CD4-positive, alpha-beta T cell (primary cell): Measurements from ENCODE around the gene DAAM1. TPM values are rescaled to one million over a fixed set of nuclear protein-coding genes. Genes with fewer than 3 reads are reported as not detected.

Experiments used
- ATAC-seq: fragments of 200-7000 bp; cut with Tn5 transposase; one replicate; pipeline ENCODE4 v1.10.0; 2022; ENCODE audit warnings: mild to moderate bottlenecking; ENCODE audit not compliant: poor library complexity
- CTCF ChIA-PET: fragments of 350-600 bp; sonication (Branson Sonifier 250); formaldehyde crosslinking; loops from one replicate; lab custom pipeline; 2021; ENCODE audit warnings: antibody characterized with exemption, inconsistent platforms; lab: Charles Lee
- POLR2A ChIA-PET: fragments of 350-600 bp; sonication (Branson Sonifier 250); formaldehyde crosslinking; loops from one replicate; lab custom pipeline; 2021; ENCODE audit warnings: antibody characterized with exemption, inconsistent platforms; lab: Charles Lee
- DNase-seq, 14 experiments: peaks; one replicate each; pipeline ENCODE4 v3.0.0-alpha.2; 2013 to 2020; ENCODE audit warnings: mixed read lengths in 2 of 14
- H3K27ac ChIP-seq, 2 donors: one replicate each; pipeline versions ENCODE4 v1.5.1 to v1.7.0; 2013; ENCODE audit warnings: low read length in 2 of 2, low read depth in 1 of 2, mild to moderate bottlenecking in 1 of 2
- H3K27me3 ChIP-seq, 2 experiments: 1 replicate in 1 of 2; 2 replicates in 1 of 2; pipeline versions ENCODE4 v1.6.1 to v1.7.0; 2013; ENCODE audit warnings: low read length in 2 of 2, control low read depth in 1 of 2, mild to moderate bottlenecking in 1 of 2, moderate library complexity in 1 of 2; ENCODE audit not compliant: insufficient read depth in 2 of 2, control insufficient read depth in 1 of 2
- H3K36me3 ChIP-seq: one replicate; pipeline ENCODE4 v1.6.1; 2013; ENCODE audit warnings: low read length, control low read depth; ENCODE audit not compliant: insufficient read depth
- H3K4me1 ChIP-seq: one replicate; pipeline ENCODE4 v1.6.1; 2013; ENCODE audit warnings: low read length, control low read depth; ENCODE audit not compliant: insufficient read depth
- H3K4me3 ChIP-seq: one replicate; pipeline ENCODE4 v1.5.1; 2013; ENCODE audit warnings: mild to moderate bottlenecking, low read length, moderate library complexity
- H3K9me3 ChIP-seq, 2 experiments: 1 replicate in 1 of 2; 2 replicates in 1 of 2; pipeline versions ENCODE4 v1.6.1 to v1.7.0; 2013; ENCODE audit warnings: low read length in 2 of 2, mild to moderate bottlenecking in 2 of 2, control low read depth in 1 of 2, moderate library complexity in 1 of 2; ENCODE audit not compliant: control insufficient read depth in 1 of 2, insufficient read depth in 1 of 2
- H3K27ac Mint-ChIP-seq: one replicate; pipeline ENCODE4 v1.8.0; 2020; ENCODE audit warnings: mixed read lengths
- H3K27me3 Mint-ChIP-seq: one replicate; pipeline ENCODE4 v1.8.0; 2021; ENCODE audit warnings: mixed read lengths
- H3K36me3 Mint-ChIP-seq: one replicate; pipeline ENCODE4 v1.8.0; 2021; ENCODE audit warnings: low read depth, mixed read lengths
- H3K4me1 Mint-ChIP-seq: one replicate; pipeline ENCODE4 v1.8.0; 2021; ENCODE audit warnings: low read depth, mixed read lengths
- H3K4me3 Mint-ChIP-seq: one replicate; pipeline ENCODE4 v1.8.0; 2020; ENCODE audit warnings: mild to moderate bottlenecking, mixed read lengths
- H3K9me3 Mint-ChIP-seq: one replicate; pipeline ENCODE4 v1.8.0; 2020; ENCODE audit warnings: mixed read lengths
- intact Hi-C, 2 experiments: fragments of 100-400 bp; cut with DNase I in 1 of 2; cut with micrococcal nuclease in 1 of 2; formaldehyde crosslinking; loops; one replicate each; pipeline versions ENCODE4 v1.15.1 to v1.9.0; 2023 to 2025; cut with DNase I, micrococcal nuclease
- total RNA-seq, 174 experiments: library from RNA in 2 of 174; stranded (reverse) in 2 of 174; gene quantifications; one replicate each; pipeline ENCODE4 v1.2.3 and lab custom pipeline; 2021 to 2026
- TF ChIP-seq, protein P1 (sequence below): fragments of 200-600 bp; IDR thresholded peaks from one replicate; pipeline ENCODE4 v1.8.0; 2022; ENCODE audit warnings: antibody characterized with exemption, mild to moderate bottlenecking

The DAAM1 gene
- total RNA-seq, 2 experiments from 2014 or later: 7.4 to 8.8 TPM

GRCh38 chr14:59254146-59254910, 65.9 kb downstream of the DAAM1 start:
- TF ChIP-seq, protein P1, sequence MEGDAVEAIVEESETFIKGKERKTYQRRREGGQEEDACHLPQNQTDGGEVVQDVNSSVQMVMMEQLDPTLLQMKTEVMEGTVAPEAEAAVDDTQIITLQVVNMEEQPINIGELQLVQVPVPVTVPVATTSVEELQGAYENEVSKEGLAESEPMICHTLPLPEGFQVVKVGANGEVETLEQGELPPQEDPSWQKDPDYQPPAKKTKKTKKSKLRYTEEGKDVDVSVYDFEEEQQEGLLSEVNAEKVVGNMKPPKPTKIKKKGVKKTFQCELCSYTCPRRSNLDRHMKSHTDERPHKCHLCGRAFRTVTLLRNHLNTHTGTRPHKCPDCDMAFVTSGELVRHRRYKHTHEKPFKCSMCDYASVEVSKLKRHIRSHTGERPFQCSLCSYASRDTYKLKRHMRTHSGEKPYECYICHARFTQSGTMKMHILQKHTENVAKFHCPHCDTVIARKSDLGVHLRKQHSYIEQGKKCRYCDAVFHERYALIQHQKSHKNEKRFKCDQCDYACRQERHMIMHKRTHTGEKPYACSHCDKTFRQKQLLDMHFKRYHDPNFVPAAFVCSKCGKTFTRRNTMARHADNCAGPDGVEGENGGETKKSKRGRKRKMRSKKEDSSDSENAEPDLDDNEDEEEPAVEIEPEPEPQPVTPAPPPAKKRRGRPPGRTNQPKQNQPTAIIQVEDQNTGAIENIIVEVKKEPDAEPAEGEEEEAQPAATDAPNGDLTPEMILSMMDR: no peak
- Histone ChIP-seq H3K4me3 (no peak overlapping the region), H3K27me3 (no peaks in the 10 kb centered on the region), H3K4me1 (no peaks in the 10 kb centered on the region), H3K9me3 (no peaks in the 10 kb centered on the region), H3K27ac (no peak overlapping the region), H3K36me3 (no peaks in the 10 kb centered on the region)
- intact Hi-C loops: no loop called here
- Mint-ChIP-seq H3K9me3 (no peaks in the 10 kb centered on the region), H3K36me3 (no peaks in the 10 kb centered on the region), H3K27ac (no peak overlapping the region), H3K27me3 (no peaks in the 10 kb centered on the region), H3K4me3 (no peak overlapping the region), H3K4me1 (no peaks in the 10 kb centered on the region)
- CTCF ChIA-PET: no interaction called here
- no peak for ATAC-seq
- no peak for DNase-seq
- POLR2A ChIA-PET: no interaction called here

DNA sequence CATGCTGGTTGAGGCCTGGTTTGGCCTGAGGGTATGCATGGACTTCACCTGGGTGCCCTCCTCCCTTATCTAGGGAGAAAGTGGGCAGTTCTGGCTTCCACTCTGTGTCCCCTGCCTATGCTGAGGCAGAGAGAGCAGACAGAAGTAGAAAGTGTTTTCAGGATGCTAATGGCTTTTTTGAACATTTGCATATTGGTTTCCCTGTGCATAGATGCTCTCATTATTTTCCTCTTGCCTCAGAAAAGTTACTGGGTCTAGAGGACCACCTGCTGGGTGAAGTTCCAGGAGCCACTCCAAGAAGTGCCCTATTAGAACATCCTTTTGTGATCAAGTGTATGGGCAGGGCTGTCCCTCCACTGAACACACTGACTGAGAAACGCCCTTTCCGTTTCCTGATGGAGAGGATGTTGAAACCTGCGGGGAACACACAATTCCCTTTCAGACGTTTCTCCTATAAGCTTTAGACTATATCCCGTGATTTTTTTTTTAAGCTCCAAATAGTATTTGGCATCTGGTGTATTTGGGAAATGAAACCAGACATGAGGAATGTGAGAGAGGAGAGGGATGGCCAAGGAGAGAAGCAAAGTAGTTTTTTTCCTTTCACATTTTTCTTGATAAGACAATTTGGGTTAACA, 66.6 kb downstream of the DAAM1 start:
- no peaks in the 10 kb centered on the region for H3K4me1 Mint-ChIP-seq
- no peak for ATAC-seq
- Histone ChIP-seq H3K27ac (no peak overlapping the region), H3K4me3 (no peak overlapping the region), H3K27me3 (no peaks in the 10 kb centered on the region), H3K36me3 (no peaks in the 10 kb centered on the region), H3K9me3 (no peaks in the 10 kb centered on the region), H3K4me1 (no peaks in the 10 kb centered on the region)
- ChIA-PET POLR2A (no interaction called here), CTCF (no interaction called here)
- no peak overlapping the region for H3K27ac Mint-ChIP-seq
- no peak overlapping the region for H3K4me3 Mint-ChIP-seq
- H3K36me3 Mint-ChIP-seq: no peaks in the 10 kb centered on the region
- intact Hi-C loops: no loop called here
- no peak for DNase-seq
- no peaks in the 10 kb centered on the region for H3K27me3 Mint-ChIP-seq
- no peaks in the 10 kb centered on the region for H3K9me3 Mint-ChIP-seq
- TF ChIP-seq, protein P1: no peak

GRCh38 chr14:59256331-59256730, 67.9 kb downstream of the DAAM1 start:
- Histone ChIP-seq H3K4me1 (no peaks in the 10 kb centered on the region), H3K36me3 (no peaks in the 10 kb centered on the region), H3K4me3 (no peak overlapping the region), H3K27ac (no peak overlapping the region), H3K27me3 (no peaks in the 10 kb centered on the region), H3K9me3 (no peaks in the 10 kb centered on the region)
- no peaks in the 10 kb centered on the region for H3K9me3 Mint-ChIP-seq
- CTCF ChIA-PET: no interaction called here
- POLR2A ChIA-PET: no interaction called here
- no peak for ATAC-seq
- no peak for DNase-seq
- H3K27me3 Mint-ChIP-seq: no peaks in the 10 kb centered on the region
- intact Hi-C loops: no loop called here
- no peak overlapping the region for H3K4me3 Mint-ChIP-seq
- H3K4me1 Mint-ChIP-seq: no peaks in the 10 kb centered on the region
- TF ChIP-seq, protein P1: no peak
- H3K27ac Mint-ChIP-seq: no peak overlapping the region
- H3K36me3 Mint-ChIP-seq: peaks cover 5% of the 10 kb centered on the region
